HL-60/S4 treated with phorbol 12-myristate 13-acetate at 8.2 ng/mL for 4 days and 3 days (cell line): ENCODE results near the gene CYB561A3.
"Not testable (repeated sequence)": the region's sequence is repeated elsewhere in the genome, so short reads cannot be mapped to it uniquely, and the experiment has no call there.

Source experiments
- in situ Hi-C: fragments of 300-500 bp; cut with MboI; formaldehyde crosslinking; loops from 2 replicates; pipeline ENCODE4 v1.15.0; 2022; ENCODE audit warnings: low sequenced_read_pairs

Gene CYB561A3, protein sequence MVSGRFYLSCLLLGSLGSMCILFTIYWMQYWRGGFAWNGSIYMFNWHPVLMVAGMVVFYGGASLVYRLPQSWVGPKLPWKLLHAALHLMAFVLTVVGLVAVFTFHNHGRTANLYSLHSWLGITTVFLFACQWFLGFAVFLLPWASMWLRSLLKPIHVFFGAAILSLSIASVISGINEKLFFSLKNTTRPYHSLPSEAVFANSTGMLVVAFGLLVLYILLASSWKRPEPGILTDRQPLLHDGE

DNA sequence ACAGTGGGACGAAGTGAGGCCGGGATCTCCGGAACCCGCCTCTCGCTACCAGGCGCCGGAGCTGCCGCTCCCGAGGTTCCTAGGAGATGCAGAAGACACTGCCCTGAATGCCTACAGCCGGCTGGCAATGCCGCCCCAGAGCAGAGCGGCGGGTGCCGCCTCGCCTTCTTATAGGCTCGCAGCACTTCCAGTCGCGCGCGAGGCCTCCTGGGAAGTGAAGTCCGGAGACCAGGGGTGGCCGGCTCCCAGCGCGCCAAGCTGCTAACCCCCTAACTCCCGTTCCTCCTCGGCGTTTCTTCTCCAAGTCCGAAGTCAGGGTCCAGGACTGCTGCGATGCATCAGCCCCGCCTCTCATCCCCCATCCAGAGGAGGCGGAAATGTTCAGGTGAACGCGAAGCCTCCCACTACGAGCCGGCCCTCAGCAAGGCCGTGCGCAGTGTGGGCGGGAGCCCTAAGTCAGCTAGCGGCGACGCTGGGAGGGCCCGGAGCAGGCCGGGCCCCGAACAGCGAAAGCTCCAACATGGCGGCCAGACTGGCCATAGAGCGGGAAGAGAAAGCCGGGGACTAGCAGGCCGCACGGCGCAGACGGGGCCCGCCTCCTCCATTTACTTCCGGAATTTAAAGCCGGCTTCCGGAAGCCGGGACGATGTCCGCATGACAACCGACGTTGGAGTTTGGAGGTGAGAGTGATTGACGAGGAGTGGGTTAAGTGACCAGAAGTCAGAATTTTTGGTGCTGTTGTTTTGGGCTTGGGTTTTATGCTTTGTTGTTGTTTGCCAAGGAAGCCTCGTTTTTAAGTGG, at the start of gene CYB561A3, which contains the start of gene TMEM138:
Gene CYB561A3, minus strand, starts transcription at position 142 of the 801 bp plus-strand sequence. CDS start 5,169 bp downstream, outside the sequence.
Gene TMEM138, plus strand, starts transcription at position 634 of the 801 bp plus-strand sequence. CDS start 2,017 bp downstream, outside the sequence.
- in situ Hi-C loops = no loop called here

DNA sequence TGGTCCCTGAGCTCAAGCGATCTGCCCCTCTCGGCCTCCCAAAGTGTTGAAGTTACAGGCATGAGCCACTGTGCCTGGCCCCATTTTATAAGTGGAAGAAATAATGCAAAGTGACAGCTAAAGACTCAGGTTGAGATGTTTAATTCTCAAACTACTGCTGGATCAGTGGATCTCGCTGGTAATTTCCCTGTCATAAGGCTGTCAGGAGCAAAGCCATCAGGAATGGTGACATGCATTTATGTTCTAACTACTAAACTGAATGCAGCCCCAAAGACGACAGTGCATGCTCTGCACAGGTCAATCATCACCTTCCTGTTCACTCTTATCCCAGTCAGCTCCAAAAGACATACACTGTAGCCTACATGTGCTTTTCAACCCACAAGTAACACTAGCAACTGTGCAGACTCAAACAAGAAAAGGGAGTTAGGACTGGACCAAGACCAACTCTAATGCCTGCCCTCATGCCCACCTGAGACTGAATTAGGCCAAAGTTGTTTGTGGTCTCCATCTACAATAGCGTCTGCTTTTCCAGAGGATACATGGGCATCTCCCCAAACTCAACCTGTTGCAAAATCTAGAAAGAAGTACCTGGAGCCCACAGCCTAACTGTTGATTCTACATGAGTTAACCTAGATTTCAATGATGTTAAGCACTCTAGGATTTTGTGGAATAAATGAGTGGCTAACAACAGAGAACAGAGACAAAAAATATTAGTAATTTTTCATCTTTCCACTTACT, 45.5 kb upstream of the CYB561A3 start:
- in situ Hi-C loops = no loop called here

DNA sequence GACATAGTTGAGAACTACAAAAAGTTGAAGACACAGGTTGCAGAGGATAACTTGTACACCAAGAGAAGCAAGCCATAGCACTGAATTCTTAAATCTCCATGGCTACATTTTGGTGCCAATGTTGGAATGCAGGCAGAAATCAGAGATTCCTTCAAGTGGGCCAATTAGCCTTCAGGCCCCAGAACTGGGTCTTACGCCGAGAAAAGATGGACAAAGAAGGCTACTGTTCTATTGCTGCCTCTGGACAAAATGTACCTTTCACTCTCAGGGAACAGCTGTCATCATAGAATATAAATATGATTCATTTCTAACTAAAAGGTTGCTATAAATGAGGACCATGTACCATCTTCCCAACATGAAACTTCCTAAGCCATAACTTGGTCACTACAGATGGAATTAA, 44.4 kb upstream of the CYB561A3 start:
- in situ Hi-C loops = no loop called here

DNA sequence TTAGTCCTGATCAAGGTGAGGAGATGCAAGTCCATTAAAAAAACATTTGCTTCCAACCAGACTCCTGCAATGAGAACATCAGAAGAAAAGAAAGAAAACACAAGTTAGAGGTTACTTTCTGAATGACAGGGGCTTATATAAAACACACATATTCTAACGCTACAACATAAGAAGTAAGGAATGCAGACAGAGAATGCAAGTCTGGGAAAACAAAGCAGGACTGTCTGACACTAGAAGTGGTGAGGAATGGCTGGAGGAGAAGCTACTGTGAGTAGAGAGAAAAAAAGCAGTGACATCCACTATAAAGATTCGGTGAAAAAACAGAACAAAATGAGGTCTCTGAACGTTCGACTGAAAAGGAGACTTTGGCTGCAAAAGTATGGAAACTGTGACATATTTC, 43.0 kb upstream of the CYB561A3 start:
- in situ Hi-C loops = no loop called here

DNA sequence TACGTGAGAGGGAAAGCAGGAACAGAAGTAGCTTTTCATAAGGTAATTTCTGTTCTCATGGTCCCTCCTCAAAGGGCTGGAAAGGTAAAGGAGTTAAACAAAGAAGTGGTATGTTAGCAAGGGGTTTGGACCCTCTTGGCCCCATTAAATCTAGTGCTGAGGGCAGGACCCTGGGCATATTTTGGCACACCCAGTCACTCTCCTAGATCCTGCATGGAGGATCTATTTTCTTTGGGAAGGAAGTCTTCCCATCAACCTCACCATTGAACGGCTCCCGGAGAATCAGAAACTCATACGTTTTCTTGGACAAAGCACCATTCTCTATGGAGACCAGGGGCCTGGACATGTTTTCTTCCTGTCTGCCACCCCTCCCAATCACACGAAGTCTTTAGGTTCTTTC, 42.4 kb upstream of the CYB561A3 start:
- in situ Hi-C loops = no loop called here

DNA sequence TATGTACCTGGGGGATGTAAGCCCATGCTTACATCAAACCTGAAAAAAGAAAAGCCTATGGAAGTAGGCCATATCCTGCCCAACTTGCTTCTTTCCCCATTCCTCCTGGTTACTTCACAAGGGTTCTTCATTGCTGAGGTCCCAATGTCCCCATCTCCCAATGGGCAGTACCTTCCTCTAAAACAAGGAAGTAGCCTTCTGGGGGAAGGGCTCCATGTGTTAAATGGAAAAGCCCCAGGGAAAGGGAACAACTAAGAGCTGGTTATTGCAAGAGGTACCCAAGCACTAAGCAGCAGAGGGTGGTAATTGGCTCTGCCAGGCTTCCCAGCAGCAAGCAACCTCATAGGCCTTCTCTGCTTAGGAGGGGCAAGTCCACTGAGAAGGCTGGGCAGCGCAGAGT, 42.0 kb upstream of the CYB561A3 start:
- in situ Hi-C loops = no loop called here

DNA sequence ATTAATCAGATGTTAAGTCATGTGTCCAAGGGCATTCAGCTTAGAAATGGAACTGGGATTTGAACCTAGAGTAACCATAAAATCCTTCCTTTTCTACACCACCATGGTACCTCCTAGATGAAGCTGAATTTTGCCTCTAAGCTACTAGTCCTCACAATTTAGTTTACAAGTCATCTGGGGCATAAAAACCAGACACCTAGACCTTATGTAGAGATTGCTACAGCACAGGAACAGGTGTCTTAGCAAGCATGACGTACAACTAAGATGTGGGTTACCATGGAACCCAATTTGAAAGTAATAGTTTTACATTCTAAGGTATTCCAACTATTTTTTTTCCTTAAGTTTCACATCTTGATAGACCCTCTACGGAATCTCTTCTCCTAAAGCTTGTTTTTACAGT, 39.9 kb upstream of the CYB561A3 start:
- in situ Hi-C loops = no loop called here

DNA sequence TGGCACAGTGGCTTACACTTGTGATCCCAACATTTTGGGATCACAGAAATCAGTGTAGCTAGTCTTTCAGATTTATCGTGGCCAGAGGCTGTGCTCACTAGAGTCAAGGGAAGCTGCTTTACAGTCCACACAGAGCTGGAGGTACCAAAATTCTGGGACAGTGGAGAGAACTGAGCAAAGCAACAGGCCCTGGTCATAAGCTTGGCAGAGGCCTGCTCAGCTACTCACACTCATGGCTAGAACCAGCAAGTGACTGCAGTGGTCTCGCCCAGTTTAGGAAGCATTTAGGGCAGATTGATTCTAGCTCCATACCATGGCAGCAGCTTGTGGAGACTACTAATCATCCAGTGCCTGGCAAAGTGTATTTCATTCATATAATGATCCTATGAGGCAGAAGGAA, 39.5 kb upstream of the CYB561A3 start:
- in situ Hi-C loops = no loop called here

DNA sequence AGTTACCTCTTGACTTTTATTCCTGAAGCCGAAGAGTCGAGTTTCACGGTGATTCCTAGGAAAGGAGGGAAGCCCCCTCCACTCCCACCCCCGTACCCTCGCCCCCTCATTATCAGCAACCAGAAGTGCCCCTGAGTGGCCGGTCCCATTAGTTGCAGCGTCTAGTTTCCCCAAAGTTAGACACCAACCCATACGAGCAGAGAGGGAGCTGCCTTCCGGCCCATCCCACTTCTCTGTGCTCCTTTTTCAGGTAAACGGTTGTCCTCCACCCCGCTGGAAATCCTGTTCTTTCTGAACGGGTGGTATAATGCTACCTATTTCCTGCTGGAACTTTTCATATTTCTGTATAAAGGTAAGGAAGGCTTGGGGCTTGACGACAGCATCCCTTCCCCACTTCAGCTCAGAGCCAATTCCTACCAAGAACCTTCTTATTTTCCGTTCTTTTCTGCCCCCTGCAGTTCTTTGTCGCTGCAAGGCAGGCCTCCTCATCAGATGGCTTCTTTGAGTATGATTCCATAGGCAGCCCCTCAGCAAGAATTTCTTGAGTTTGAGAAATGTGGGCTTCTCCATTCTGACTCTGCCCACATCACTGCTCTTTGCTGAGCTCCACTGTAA, 31.4 kb upstream of the CYB561A3 start:
- in situ Hi-C loops = no loop called here

DNA sequence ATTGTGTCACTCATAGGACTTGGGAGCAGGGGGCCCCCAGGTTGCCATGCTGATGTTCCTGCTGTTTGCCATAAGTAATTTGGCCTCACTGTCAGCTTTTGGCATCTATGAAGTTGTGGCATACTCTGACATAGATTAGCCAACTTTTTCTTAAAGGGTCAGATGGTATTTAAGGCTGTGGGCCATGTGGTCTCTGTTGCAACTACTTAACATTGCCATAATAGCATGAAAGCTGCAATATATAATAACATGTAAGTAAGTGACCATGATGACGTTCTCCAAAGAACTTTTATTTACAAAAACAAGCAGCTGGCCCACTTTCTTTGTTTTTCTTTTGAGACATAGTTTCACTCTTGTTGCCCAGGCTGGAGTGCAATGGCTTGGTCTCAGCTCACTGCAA, 28.5 kb upstream of the CYB561A3 start:
- in situ Hi-C loops = no loop called here

DNA sequence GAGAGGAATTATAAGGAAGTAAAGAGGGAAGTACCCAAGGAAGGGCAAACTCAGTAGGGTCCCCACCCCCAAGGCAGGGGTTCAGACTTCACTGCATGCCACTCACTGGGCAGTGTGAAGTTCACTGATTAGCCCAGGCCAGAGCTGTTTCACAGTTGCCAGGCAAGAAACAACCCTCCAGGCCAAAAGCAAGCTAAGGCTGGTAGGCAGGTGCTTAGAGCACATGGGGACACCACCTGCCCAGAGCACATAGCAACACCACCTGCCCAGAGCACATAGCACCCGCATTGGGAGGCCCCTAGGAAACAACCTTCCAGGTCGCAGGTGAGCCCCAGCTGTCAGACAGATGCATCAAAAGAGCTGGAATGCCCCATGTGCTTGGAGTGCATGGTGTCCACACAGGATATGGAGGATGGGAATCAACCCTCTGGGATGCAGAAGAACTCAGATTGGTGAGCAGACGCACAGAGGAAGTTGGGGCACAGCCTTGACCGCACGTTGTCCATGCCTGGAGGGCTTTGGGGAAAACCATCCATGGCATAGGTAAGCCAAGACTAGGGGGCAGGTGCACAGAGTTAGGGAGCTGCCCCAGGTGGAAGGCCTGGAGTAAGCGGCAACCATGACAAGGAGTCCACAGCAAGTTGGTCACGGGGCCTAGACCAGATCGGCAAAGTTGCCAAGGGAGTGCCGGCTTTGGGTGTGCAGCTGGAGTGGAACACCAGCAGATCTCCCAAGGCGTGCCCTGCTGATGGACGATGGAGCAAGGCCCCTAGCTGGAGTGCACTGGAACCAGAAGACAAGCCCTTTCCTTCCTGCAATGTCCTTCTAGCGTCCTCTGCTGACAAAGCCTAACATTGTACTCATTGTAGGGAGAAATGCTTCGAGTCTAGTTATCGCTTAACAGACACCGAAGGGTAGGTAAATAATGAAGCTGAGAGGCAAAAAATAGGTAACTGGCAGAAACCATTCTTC, 22.9 kb upstream of the CYB561A3 start:
- in situ Hi-C loops = loop anchor here (5.0 kb wide), 1 partner anchor 47 kb away; no protein-coding TSS in a partner anchor

DNA sequence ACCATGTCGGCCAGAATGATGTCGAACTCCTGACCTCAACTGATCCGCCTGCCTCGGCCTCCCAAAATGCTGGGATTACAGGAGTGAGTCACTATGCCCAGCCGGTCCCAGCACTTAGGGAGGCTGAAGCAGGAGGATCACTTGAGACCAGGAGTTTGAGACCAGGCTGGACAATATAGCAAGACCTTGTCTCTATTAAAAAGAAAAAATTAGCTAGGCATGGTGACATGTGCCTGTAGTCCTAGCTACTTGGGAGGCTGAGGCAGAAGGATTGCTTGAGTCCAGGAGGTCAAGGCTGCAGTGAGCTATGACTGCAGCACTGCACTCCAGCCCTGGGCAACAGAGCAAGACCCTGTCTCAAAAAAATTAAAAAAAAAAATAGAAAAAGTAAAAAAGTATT, 22.2 kb upstream of the CYB561A3 start:
- in situ Hi-C loops = not testable (repeated sequence)

DNA sequence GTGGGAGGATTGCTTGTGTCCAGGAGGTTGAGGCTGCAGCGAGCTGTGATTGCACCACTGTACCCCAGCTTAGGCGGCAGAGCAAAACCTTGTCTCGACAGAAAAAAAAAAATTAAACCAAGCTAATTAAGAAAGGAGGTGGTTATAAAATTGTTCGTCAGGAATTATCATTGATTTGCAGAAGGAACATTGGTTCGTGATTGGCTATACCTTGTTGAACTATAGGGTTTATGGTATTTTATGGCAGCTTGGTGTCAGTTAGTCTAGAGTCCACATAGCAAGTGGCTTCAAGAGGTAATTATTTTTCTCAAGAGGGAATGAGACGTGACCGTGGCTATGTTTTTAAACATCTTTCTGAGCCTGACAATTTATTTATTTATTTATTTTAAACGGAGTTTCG, 19.2 kb upstream of the CYB561A3 start:
- in situ Hi-C loops = no loop called here

DNA sequence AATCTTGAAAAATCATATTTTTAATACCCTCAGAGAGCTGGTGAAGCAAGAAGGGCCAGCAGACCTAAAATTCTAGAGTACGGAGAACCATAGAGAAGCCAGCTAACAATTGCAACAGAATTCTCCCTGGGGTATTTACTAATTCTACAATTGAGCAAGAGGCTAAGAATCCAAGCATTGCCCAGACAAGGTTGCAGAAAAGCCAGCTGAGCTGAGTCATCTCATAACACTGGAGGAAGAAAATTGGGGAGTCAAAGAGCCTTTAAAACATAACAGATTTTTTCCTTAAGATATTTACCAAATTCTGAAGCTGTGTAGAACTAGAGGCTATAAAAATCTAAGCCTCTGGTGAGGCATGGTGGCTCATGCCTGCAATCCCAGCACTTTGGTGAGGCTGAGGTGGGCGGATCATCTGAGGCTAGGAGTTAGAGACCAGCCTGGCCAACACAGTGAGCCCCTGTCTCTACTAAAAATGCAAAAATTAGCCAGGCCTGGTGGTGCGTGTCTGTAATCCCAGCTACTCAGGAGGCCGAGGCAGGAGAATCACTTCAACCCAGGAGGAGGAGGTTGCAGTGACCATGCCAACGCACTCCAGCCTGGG, 17.1 kb upstream of the CYB561A3 start:
- in situ Hi-C loops = no loop called here

DNA sequence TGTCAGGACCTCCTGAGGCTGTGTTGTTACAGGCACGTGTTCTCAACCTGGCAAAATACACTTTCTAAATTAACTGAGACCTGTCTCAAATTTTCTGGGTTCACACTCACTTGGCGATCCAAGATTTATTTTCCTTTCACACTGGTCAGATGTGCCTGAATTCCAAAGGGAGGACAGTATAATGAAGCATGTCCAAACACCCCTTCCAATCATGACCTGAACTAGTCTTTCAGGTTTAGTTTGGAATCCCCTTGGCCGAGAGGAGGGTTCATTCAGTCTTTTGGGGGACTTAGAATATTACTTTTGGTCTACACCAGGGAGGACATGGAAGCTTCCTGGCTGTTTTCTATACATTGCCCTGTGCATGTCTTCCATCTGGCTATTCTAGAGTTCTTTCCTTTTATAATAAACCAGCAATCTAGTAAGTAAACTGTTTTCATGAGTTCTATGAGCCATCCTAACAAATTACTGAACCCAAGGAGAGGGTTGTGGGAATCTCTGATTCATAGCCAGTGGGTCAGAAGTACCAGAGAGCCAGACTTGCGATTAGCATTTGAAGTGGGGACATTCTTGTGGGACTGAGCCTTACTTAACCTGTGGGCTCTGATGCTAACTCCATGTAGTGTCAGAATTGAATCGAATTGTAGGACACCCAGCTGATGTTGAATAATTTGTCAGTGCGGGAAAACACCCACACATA, 15.9 kb upstream of the CYB561A3 start:
- in situ Hi-C loops = no loop called here

DNA sequence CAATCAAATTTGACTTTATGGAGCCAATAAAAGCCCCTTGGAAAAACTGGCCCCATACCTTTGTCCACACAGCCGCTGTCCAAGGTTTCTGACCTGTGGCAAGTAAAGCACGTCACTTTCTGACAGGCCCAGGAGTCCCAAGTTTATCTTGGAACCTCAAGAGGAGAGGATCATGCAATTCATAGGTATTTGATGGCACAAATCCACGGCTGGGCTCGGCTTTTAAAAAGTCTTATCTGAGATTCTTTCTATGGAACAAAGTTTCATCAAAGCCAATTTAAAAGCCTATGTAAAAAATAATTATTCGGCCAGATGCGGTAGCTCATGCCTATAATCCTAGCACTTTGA, 14.1 kb upstream of the CYB561A3 start:
- in situ Hi-C loops = no loop called here

DNA sequence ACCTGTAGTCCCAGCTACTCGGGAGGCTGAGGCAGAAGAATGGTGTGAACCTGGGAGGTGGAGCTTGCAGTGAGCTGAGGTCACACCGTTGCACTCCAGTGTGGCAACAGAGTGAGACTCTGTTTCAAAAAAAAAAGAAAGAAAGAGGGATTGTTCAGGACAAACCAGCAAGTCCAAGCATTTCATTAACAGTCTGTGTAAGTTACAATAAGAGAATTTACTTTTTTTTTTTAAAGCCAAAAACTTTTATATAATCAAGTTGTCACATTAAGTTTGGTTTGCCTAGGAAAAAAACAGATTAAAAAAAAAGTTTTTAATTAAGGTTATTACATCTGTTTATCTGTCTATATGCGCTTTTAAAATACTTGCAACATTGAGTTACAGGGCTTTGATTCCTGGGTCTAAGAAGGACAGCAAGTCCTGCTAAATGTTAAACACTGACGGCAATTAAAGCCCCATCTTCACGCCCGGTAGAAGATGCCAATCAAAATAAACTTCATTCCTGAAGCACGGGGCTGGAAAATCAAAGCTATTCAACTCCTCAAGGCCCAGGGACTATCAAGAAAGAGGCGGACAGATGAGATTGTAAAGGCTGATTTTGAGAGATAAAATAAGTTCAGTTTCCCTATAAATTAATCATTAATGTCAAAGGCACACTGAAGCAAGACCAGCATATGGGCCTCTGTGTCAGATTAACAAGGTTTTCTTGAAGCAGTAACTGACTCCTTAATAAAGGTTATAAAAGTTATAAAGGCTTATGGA, 11.2 kb upstream of the CYB561A3 start:
- in situ Hi-C loops = no loop called here

DNA sequence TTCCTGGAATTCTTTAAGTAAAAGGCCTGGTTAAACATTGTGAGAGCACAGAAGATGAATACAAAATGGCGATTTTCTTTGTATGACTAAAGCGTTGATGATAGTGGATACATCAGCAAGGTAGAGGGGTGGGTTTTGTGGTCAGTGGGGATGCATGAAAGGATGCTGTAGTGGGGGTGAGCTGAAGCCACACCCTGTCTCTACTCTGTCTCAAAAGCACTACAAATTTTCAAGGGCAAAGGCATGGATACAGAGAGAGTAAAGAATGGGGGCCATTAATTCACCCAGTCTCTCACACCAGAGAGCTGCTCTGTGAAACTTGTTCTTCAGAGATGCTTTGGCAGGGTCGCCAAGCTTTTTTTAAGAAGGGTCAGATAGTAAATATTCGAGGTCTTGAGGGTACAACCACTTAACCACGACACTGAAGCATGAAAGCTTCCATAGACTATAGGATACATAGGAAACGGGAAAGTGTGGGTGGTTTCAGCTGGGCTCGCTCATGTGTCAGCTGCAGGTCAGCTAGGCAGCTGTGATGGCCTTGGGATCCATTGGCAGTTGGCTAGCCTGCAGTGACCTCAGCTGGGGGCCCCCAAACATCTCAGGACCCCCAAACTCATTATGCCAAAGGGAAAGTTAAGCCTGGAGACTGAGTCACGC, 8.8 kb upstream of the CYB561A3 start:
- in situ Hi-C loops = no loop called here
